Tongue (tissue), 2 donors: ENCODE measurements around the gene ESYT1. TPM values are rescaled to one million over a fixed set of nuclear protein-coding genes. Genes with fewer than 3 reads are reported as not detected.
"Not testable (repeated sequence)": the region's sequence is repeated elsewhere in the genome, so short reads cannot be mapped to it uniquely, and the experiment has no call there.

Experiments
- DNase-seq: peaks from one replicate; pipeline ENCODE4 v3.0.0-alpha.2; 2015
- total RNA-seq: library from RNA; depleted of rRNA; stranded (reverse); fragments of >200 nt; gene quantifications from one replicate; pipeline ENCODE4 v1.2.3, GENCODE V29; 2014

Gene ESYT1
- total RNA-seq, 1 donor from 2014 or later: 152 TPM

DNA sequence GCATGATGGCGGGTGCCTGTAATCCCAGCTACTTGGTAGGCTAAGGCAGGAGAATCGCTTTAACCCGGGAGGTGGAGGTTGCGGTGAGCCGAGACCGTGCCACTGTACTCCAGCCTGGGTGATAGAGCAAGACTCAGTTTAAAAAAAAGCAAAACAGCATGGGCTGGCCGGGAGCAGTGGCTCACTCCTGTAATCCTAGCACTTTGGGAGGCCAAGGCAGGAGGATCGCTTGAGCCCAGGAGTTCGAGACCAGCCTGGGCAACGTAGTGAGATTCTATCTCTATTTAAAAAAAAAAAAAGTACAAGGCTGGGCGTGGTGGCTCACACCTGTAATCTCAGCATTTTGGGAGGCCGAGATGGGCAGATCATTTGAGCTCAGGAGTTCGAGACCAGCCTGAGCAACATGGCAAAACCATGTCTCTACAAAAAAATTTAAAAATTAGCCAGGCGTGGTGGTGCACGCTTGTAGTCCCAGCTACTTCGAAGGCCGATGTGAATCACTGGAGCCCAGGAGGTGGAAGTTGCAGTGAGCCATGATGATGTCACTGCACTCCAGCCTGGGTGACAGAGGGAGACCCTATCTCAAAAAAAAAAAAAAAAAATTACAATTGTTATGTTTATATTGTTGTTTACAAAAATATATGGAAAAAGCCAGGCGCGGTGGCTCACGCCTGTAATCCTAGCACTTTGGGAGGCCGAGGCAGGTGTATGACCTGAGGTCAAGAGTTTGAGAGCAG, 28.6 kb downstream of the ESYT1 start:
- DNase-seq: not testable (repeated sequence)

DNA sequence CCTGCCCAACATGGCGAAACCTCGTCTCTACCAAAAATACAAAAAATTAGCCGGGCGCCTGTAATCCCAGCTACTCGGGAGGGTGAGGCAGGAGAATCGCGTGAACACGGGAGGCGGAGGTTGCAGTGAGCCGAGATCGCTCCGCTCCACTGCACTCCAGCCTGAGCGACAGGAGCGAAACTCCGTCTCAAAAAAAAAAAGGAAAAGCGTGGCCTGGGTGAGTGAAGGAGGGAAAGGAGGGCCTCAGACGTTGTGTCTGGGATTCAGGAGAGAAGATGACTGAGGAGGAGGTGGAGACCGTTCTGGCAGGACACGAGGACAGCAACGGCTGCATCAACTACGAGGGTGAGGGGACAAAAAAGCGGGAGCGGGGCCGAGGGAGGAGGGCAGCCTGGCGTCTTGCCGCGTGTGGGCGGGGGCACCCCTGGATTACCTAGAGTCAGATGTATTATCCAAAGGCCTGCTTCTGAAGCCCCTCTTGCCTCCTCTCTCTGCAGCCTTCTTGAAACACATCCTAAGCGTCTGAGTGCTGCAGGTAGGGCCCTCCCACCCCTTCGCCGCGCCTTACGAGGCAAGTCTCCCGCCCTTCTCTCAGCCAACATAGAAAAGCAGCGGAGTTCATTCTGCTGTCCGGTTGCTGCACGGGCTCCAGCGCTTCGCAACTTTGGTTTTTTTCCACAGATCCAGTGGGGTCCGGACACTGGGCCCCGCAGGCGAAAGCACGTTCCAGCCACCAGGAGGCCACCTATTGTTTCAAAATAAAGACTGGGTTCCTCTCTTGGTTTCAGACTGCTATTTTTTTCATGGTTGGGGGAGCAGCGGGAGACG, 29.3 kb downstream of the ESYT1 start:
- DNase-seq: peak; percentile 94

DNA sequence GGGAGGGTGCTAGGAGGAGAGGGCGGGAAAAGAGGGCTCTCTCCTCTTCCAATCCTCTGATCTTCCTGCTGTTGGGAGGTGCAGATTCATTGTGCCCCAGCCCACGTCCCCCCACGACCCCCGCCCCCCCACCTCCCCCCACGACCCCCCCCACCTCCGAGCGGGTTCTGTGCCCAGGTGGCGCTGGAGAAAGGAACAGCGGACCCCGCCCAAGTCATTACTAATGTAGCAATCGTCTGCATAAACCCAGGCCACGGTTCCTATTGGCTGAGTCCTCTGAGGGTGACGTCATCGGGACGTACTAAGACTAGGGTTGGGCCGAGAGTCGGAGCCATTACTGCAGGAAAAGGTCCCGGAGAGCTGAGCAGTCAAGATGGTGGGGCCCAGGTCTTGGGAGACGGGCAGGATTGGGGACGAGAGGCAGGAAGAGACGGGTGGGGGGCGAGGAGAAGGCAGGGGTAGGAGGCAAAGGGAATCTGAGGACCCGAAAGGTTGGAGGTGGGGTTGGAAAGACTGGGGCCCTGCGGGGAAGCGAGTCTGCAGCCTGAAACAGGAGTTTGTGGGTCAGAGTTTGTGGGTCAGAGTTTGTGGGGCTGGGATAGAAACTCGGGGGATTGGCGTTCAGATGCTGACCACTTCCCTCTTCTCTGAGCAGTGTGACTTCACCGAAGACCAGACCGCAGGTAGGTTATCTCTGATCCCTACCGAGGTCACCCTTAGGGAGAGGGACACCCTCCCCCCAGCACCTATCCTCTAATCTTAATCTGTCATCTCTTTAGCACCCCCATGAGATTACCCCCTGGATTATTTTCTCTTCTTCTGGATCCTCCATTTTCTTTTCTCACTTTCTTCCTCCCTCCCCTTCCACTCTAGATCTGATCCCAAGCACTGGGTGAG, 30.2 kb downstream of the ESYT1 start, which contains the start of gene MYL6:
MYL6 (plus strand) TSS at position 331 of the 897 bp plus-strand sequence; CDS start at position 374, 43 bp downstream.
- DNase-seq: peak; percentile 99

DNA sequence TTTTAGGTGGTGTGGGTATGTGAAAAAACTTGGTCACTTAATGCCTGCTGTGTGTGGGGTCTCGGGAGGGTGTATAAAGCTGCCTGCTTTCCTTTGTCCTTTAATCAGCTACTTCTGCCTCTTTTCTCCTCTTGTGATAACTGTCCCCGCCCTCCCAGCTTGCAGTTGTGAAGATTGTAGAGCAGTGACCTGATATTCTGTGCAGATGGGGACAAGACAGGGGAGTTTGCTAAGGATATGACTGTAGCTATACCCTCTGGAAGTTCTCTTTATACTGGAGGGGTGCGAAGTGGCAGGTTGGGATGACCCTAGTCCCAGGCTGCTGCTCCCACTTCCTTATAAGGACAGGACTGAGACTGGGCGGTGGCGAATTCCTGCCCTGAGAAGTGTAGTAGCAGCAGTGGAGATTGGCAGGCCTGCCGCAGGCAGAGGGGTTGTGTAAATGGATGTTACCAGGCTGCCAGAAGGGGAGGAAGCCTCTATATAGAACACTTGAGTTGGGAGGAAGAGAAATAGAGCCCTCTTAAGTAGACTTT, 30.9 kb downstream of the ESYT1 start:
- DNase-seq: peak; percentile 89

DNA sequence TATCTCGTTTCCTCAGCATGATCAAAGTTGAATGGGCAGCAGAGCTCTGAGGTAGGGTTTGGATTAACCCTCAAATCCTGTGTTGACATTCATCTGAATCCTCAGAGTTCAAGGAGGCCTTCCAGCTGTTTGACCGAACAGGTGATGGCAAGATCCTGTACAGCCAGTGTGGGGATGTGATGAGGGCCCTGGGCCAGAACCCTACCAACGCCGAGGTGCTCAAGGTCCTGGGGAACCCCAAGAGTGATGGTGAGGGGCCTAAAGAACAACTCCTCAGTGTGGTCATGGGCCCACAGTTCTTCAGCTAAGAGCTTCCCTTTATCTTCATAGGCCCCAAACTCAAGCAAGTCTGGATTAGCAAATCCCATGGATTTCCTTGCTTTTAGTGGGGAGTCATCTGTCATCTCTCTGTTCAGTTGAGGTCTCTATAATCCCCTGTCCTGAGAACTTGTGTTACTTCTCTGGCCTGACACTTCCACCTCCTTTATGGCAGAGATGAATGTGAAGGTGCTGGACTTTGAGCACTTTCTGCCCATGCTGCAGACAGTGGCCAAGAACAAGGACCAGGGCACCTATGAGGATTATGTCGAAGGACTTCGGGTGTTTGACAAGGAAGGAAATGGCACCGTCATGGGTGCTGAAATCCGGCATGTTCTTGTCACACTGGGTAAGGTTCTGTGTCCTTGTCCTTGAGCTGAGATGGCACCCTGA, 31.6 kb downstream of the ESYT1 start:
- no peak for DNase-seq

DNA sequence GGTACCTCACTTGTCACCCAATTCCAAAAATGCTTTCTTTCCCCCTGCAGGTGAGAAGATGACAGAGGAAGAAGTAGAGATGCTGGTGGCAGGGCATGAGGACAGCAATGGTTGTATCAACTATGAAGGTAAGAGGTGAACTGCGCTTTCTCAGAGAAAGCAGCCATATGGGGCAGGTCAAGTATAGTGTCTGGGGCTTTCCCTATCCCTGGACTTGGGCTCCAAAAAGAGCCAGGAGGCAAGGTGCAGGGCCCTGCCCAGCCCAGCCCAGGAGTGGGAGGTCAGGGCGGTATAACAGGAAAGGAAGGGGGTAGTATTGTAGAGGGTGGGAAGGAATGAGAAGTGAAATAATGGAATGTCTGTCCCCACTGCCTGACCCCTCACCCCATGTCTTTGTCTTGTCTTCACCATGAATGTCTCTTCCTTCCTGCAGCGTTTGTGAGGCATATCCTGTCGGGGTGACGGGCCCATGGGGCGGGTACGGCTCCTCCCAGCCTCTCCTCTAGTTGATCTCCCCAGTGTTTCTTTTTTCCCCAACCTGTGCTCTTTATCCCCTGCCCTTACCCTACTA, 32.2 kb downstream of the ESYT1 start:
- DNase-seq: no peak

DNA sequence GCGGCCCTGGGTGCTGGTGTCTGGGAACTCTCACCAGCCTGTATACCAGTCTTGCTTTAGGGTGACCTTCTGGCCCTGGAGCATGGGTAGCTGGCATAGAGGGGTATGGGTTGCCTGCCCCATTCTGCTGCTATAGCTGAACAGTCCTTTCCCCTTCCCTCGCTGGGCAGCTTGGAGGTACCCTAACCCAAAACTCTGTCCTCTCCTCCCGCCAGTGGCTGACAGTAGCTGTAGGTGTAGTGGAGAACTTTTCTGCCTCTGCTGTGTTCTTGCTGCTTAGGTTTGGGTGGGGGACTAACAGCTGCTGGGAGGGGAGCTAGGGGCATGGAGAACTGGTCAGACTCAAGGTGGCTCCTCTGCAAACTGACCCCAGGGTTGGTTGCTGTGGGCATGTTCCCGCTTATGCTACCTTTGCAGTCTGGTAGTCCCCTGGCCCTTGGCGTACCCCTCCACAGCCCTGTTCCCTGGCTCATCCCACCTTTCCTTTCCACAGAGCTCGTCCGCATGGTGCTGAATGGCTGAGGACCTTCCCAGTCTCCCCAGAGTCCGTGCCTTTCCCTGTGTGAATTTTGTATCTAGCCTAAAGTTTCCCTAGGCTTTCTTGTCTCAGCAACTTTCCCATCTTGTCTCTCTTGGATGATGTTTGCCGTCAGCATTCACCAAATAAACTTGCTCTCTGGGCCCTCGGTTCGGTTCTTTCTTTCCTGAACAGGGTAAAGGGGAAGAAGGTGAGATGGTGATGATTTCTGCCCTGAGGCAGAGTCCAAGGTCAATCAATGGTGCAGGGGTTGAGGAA, 33.0 kb downstream of the ESYT1 start:
- DNase-seq: no peak

DNA sequence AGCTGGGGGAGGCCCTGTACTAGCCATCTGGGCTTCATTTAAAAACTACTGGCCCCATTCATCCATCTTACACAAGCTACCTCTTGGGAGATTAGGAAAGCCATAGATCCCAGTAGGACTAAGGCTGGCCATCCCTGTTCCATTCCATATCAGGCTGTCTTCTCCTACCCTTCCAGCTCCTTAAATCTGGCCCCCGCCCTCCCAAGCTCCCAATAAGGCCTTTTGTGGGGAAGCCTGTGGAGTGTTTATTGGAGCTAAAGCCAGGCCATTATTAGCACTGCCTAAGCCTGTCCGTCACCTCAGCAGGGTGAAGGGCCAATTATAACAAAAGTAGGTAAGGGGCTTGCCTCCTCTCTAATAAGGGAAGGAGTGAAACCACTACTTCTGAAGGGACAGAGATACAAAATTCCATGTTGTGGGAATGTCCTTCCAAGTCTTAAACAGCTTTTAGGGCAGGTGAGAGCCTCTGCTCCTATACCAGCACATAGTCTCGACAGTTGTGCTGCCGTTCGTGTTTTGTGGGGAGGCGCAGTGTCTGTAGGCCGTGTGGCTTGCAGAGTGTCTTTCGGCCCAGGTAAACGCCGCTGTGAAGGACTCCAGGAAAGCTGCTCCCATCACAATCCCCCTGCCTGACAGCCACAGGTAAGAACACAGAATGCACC, 33.8 kb downstream of the ESYT1 start:
- DNase-seq: no peak

DNA sequence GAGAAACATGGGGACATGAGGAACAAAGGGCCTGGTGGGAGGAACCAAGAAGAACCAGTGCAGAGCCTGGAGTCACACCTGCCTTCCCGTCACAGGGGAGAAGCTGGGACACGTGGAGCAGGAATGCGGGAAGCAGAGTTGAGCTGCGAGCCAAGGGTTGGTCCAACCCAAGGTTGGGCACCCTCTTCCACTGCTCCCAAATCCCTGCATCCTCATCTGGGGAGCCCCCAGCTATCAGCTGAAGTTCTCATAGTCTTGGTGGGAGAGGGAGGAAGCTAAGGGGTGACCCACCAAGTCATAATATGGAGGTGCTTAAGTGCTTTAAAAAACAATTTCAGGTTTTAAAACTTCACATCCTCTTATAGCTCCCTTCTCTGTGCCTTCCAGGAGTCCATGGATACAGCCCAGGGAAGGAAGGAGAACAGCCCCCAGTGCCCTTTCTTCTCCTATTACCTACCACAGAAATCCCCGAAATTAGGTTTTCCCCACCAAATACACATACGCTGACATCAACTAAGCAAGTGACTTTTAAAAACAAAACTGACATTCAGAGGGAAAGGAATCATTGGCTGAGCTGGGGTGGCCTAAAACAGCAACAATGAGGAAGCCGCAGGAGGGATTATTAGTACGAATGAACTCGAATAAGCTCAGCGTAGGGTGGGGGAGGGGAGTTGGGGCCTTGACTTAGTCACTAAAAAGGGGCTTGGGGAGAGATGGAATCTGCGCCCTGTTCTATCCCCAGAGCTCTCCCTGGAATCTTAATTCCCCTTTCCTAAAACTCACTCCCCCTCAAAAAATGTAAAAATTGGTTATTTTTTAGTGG, 34.6 kb downstream of the ESYT1 start:
- no peak for DNase-seq

DNA sequence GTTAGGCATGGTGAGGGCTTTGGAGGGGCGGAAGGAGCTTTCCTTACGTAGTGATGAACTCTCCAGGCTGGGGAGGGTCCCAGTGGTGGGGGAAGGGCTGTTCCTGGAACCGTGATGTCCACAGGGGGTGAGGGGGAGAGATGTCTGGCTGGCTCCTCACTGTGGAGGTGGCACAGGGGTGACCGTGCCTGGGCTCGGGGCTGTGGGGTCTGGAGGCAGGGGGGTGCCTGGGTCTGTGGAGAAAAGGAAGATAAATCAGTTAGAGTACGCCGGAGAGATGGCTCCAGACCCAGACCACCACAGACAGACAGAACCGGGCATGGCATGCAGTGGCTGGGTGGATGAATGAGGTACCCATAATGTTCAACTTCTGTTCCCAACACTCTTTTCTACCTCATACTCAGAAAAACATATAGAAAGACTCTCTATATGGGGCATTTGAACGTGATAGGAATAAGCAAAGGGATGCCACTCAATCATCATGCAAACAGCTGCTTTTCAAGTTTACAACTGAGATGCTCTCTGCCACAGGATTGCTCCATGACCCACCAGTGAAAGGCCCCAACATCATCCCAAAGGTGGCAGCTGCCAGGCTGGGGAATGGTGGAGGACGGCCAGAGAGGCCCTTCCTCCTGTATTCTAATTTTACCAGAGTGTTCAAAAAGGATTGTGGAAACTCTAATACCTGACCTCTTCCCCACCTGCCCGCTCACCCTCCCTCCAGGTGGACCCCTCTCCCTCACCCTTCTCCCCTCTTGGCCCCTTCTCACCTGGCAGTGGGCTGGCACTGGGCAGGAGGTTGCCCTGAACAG, 35.7 kb downstream of the ESYT1 start:
- DNase-seq: no peak

DNA sequence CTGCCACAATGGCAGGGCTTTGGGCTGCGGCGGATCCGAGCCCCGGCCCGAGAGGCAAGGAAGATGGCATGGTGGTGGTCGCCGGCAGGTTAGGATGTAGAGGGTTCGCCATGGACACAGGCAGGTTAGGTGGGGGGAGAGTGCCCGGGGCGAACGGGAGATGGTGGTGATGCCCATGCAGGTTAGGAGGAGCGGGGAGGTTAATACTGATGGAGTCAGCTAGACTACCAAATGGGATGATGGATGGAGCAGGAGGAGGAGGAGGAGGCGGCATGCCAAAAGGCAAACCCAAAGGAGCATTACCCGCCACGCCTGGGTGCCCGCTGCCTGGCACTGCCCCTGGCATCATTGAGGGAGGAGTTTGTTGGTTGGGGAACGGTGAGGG, 36.3 kb downstream of the ESYT1 start:
- DNase-seq: no peak

DNA sequence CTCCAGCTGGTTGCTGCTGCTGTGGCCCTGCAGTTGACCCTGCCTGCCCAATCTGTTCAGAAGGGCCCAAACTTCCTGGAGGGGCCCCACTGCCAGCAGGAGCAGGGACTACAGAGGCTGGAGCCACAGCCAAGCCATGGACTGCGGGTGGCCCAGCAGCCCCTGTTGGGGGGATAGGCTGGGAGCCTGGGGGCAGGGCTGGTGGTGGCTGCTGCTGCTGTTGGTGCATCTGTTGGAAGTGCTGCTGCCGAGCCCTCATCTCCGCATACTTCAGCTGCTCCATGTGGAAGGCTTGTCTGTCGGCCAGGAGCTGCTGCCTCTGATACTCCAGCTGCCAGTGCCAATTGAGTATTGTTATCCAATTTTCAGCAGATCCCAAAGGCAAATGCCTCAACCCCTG, 37.3 kb downstream of the ESYT1 start:
- peak; percentile 73 for DNase-seq

DNA sequence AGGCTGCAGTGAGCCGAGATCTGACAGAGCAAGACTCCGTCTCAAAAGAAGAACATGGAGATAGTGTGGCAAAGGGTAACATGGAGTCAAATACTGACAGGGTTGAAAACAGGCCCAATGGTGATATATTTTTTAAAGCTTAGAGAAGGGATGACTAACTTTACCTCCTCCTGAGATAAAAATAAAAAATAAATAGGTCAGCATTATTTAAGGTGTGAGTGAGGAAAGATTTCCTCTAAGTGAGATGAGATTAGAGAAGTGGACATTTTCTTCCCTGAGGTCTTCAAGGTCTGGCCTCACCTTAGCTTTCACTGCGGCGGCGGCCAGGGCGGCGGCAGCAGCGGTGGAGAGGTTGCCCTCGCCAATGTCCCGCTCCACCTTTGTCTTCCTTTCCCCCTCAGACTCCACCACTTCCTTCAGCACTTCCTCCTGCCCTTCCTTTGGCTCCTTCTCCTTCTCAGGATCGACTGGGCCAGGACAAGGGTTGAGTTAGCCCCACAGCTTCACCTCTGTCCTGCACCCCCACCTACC, 41.2 kb downstream of the ESYT1 start:
- no peak for DNase-seq

DNA sequence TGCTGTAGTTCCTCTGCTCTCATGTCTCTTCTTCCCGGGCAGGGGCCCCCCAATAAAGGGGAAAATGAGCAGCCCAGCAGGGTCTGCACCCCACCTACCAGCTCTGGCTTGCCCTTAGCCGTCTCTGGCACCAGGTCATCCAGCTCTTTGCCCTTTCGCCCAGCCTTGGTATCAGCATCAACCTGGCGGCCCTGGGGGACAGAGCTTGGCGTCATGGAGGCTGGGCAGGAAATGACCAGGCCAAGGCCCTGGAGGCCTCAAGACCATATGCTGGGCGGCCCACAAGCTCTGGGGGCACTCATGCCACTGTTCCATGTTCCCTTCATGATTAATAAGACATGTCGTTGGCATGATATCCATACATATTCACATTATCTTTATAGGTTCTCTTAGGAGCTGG, 44.8 kb downstream of the ESYT1 start:
- no peak for DNase-seq

DNA sequence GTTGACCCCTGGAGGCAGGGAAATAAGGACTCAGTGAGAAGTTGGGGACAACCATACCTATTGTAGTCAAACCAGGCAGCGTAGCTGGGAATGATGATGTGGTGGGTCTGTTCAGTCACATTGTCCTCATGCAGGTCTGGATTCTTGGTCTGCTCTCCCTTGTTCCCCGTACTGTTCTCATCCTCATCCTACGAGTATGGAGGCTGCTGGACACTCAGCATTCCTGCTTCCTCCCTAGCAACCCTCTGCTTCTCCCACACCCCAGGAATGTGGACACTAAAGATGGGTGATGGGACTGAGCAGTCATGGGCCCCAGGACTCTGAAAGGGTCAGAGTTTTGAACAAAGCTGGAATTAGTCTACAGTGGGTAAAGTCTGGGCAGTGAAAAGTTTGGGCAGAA, 50.3 kb downstream of the ESYT1 start:
- no peak for DNase-seq

DNA sequence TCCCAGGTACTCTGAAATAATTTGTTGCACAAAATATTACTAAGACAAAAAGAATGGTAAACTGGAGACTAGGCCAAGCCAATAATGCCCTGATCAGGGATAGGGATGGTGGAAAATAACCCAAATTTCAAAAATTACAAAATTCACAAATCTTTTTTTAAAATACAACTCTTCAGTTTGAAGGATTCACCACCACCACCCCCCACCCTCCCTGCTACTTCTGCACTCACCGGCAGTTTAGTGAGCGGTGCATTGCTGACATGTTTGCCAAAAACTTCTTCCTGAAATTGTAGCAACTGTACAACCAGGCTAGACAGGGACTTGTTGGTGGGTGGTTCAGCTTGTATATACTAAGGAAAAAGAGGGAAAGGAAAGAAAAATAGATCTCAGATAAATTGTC, 58.9 kb downstream of the ESYT1 start:
- no peak for DNase-seq

DNA sequence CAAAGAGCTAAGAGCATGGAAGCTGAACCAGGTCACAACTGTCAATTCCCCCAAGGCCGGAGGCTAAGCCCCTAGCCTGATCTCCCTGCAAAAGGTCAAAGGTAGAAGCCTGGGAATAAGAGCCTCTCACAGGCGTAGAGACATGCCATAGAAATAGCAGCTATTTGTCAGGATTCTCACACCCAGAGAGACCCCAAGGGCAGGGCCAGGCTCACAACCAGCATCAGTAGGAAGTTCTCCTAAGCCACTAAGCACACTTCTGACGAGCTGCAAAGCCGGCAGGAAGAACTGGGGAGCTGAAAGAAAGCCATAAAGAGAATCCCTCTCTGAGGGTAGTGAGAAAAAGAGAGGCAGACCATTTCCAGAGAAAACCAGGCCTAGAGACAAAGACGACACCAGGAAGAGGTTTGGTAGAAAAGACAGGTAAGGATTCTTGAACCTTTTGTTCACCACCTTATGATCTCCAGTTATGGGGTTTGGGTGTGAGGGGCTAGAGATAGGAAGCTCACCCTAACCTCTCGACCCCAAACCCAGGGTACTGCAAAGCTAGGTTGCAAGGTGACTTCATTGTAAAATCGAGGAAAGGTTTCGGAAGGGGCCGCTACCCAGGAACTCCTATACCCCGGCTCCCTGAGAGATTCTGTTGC, 60.2 kb downstream of the ESYT1 start:
- no peak for DNase-seq
